ENCODE results near the gene MYL1.

Gene MYL1

GRCh38 chr2:210288408-210288807 lies 26.6 kb downstream of the MYL1 start:
- no peaks in the 10 kb centered on the region for H3K36me3 Mint-ChIP-seq
- H3K4me3 Mint-ChIP-seq: no peak overlapping the region
- H3K27ac Mint-ChIP-seq: no peak overlapping the region
- H3K9me3 Mint-ChIP-seq: peaks cover 7% of the 10 kb centered on the region
- peaks cover 7% of the 10 kb centered on the region for H3K27me3 Mint-ChIP-seq
- no peaks in the 10 kb centered on the region for H3K4me1 Mint-ChIP-seq

GRCh38 chr2:210287301-210287700 lies 27.7 kb downstream of the MYL1 start:
- Mint-ChIP-seq H3K4me1 (no peaks in the 10 kb centered on the region), H3K27me3 (peaks cover 7% of the 10 kb centered on the region), H3K4me3 (no peak overlapping the region), H3K9me3 (peaks cover 9% of the 10 kb centered on the region), H3K36me3 (no peaks in the 10 kb centered on the region), H3K27ac (no peak overlapping the region)

- Mint-ChIP-seq H3K4me3 (no peak overlapping the region), H3K9me3 (peaks cover 9% of the 10 kb centered on the region), H3K27ac (no peak overlapping the region), H3K36me3 (no peaks in the 10 kb centered on the region), H3K27me3 (peaks cover 7% of the 10 kb centered on the region), H3K4me1 (no peaks in the 10 kb centered on the region)
Measured at GRCh38 chr2:210286123-210286680, 28.8 kb downstream of the MYL1 start.

- Mint-ChIP-seq H3K4me1 (no peaks in the 10 kb centered on the region), H3K27me3 (no peaks in the 10 kb centered on the region), H3K9me3 (no peaks in the 10 kb centered on the region), H3K4me3 (no peak overlapping the region), H3K27ac (no peak overlapping the region), H3K36me3 (no peaks in the 10 kb centered on the region)
Measured at GRCh38 chr2:210277133-210277532, 37.8 kb downstream of the MYL1 start.

GRCh38 chr2:210271300-210271699 lies 43.7 kb downstream of the MYL1 start:
- H3K4me3 Mint-ChIP-seq: no peak overlapping the region
- no peak overlapping the region for H3K27ac Mint-ChIP-seq
- H3K9me3 Mint-ChIP-seq: no peaks in the 10 kb centered on the region
- H3K27me3 Mint-ChIP-seq: peaks cover 3% of the 10 kb centered on the region
- H3K36me3 Mint-ChIP-seq: no peaks in the 10 kb centered on the region
- H3K4me1 Mint-ChIP-seq: no peaks in the 10 kb centered on the region

- Mint-ChIP-seq H3K4me3 (no peak overlapping the region), H3K9me3 (no peaks in the 10 kb centered on the region), H3K27ac (no peak overlapping the region), H3K36me3 (no peaks in the 10 kb centered on the region), H3K27me3 (peaks cover 4% of the 10 kb centered on the region), H3K4me1 (no peaks in the 10 kb centered on the region)
Measured at GRCh38 chr2:210269148-210269547, 45.8 kb downstream of the MYL1 start.

GRCh38 chr2:210268281-210268680 lies 46.7 kb downstream of the MYL1 start:
- H3K9me3 Mint-ChIP-seq: no peaks in the 10 kb centered on the region

GRCh38 chr2:210267698-210268097 lies 47.3 kb downstream of the MYL1 start:
- Mint-ChIP-seq H3K27me3 (peaks cover 4% of the 10 kb centered on the region), H3K27ac (no peak overlapping the region)

More at GRCh38 chr2:210268281-210268680, 46.7 kb downstream of the MYL1 start:
- Mint-ChIP-seq H3K4me3 (no peak overlapping the region), H3K36me3 (no peaks in the 10 kb centered on the region), H3K4me1 (no peaks in the 10 kb centered on the region), H3K27ac (no peak overlapping the region), H3K27me3 (peaks cover 4% of the 10 kb centered on the region)

GRCh38 chr2:210264282-210264681 lies 50.7 kb downstream of the MYL1 start:
- H3K9me3 Mint-ChIP-seq: no peaks in the 10 kb centered on the region
- no peak overlapping the region for H3K27ac Mint-ChIP-seq
- peaks cover 4% of the 10 kb centered on the region for H3K27me3 Mint-ChIP-seq
- no peaks in the 10 kb centered on the region for H3K4me1 Mint-ChIP-seq
- no peak overlapping the region for H3K4me3 Mint-ChIP-seq
- no peaks in the 10 kb centered on the region for H3K36me3 Mint-ChIP-seq

More at GRCh38 chr2:210267698-210268097, 47.3 kb downstream of the MYL1 start:
- no peaks in the 10 kb centered on the region for H3K36me3 Mint-ChIP-seq
- H3K4me1 Mint-ChIP-seq: no peaks in the 10 kb centered on the region
- no peak overlapping the region for H3K4me3 Mint-ChIP-seq
- no peaks in the 10 kb centered on the region for H3K9me3 Mint-ChIP-seq

GRCh38 chr2:210263841-210264240 lies 51.1 kb downstream of the MYL1 start:
- no peak overlapping the region for H3K4me3 Mint-ChIP-seq
- H3K27me3 Mint-ChIP-seq: peaks cover 4% of the 10 kb centered on the region
- no peak overlapping the region for H3K27ac Mint-ChIP-seq
- H3K9me3 Mint-ChIP-seq: no peaks in the 10 kb centered on the region
- H3K36me3 Mint-ChIP-seq: no peaks in the 10 kb centered on the region
- H3K4me1 Mint-ChIP-seq: no peaks in the 10 kb centered on the region

- H3K4me1 Mint-ChIP-seq: no peaks in the 10 kb centered on the region
- H3K27ac Mint-ChIP-seq: no peak overlapping the region
- H3K36me3 Mint-ChIP-seq: no peaks in the 10 kb centered on the region
- H3K4me3 Mint-ChIP-seq: no peak overlapping the region
- peaks cover 2% of the 10 kb centered on the region for H3K27me3 Mint-ChIP-seq
- H3K9me3 Mint-ChIP-seq: no peaks in the 10 kb centered on the region
Measured at GRCh38 chr2:210262036-210262435, 52.9 kb downstream of the MYL1 start.

GRCh38 chr2:210259687-210260086 lies 55.3 kb downstream of the MYL1 start:
- no peaks in the 10 kb centered on the region for H3K27me3 Mint-ChIP-seq
- H3K4me3 Mint-ChIP-seq: no peak overlapping the region
- no peaks in the 10 kb centered on the region for H3K9me3 Mint-ChIP-seq
- no peaks in the 10 kb centered on the region for H3K4me1 Mint-ChIP-seq
- H3K27ac Mint-ChIP-seq: no peak overlapping the region
- H3K36me3 Mint-ChIP-seq: no peaks in the 10 kb centered on the region

- H3K9me3 Mint-ChIP-seq: no peaks in the 10 kb centered on the region
- no peaks in the 10 kb centered on the region for H3K4me1 Mint-ChIP-seq
- no peak overlapping the region for H3K4me3 Mint-ChIP-seq
- no peaks in the 10 kb centered on the region for H3K36me3 Mint-ChIP-seq
- no peak overlapping the region for H3K27ac Mint-ChIP-seq
- no peaks in the 10 kb centered on the region for H3K27me3 Mint-ChIP-seq
Measured at GRCh38 chr2:210252699-210253606, 62.0 kb downstream of the MYL1 start.

- Mint-ChIP-seq H3K9me3 (no peaks in the 10 kb centered on the region), H3K27ac (no peak overlapping the region), H3K4me1 (no peaks in the 10 kb centered on the region), H3K36me3 (no peaks in the 10 kb centered on the region), H3K4me3 (no peak overlapping the region), H3K27me3 (peaks cover 3% of the 10 kb centered on the region)
Measured at GRCh38 chr2:210250622-210251021, 64.4 kb downstream of the MYL1 start.
